Spleen (tissue), 7 donors: ENCODE results near the gene ADNP2.

Experiments used
- POLR2A ChIP-seq, 3 donors: fragments of 450-650 bp; IDR thresholded peaks; one replicate each; pipeline ENCODE4 v1.5.1; 2017; ENCODE audit warnings: antibody characterized with exemption in 3 of 3, mild to moderate bottlenecking in 1 of 3
- TF ChIP-seq, protein P1 (sequence below), 11 experiments: fragments of 200-600 bp in 7 of 11; fragments of 450-650 bp in 4 of 11; sonication (generic) in 4 of 11; IDR thresholded peaks in 8 of 11; conservative IDR thresholded peaks in 3 of 11; 1 replicate in 7 of 11; 2 replicates in 4 of 11; pipeline versions ENCODE4 v1.4.0 to v1.8.0; 2016 to 2021; ENCODE audit warnings: antibody characterized with exemption in 11 of 11, inconsistent platforms in 4 of 11, mild to moderate bottlenecking in 1 of 11
- donor health status: DM: no; HTN: no; CAD: no; lungs with moderate emphysema.
- donor health status: DM: no; HTN: no; CAD: no.
- donor health status: DM: no; HTN: no; CAD: no.

DNA sequence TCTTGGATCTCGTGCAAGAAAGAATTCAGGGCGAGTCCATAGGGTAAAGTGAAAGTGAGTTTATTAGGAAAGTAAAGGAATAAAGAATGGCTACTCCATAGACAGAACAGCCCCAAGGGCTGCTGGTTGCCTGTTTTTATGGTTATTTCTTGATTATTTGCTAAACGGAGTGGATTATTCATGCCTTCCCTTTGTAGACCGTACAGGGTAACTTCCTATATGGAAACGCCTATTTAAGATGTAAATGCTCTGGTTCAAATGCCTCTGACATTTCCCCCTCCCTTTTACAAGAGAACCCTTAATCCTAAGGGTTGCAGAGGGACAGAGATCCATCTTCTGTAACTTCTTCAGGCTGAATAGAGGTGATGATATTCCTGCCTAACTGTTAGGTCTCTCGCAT is 49.1 kb upstream of the ADNP2 start:
- TF ChIP-seq POLR2A (IDR thresholded peaks at IDR 0.05), result no peak
- TF ChIP-seq, protein P1, sequence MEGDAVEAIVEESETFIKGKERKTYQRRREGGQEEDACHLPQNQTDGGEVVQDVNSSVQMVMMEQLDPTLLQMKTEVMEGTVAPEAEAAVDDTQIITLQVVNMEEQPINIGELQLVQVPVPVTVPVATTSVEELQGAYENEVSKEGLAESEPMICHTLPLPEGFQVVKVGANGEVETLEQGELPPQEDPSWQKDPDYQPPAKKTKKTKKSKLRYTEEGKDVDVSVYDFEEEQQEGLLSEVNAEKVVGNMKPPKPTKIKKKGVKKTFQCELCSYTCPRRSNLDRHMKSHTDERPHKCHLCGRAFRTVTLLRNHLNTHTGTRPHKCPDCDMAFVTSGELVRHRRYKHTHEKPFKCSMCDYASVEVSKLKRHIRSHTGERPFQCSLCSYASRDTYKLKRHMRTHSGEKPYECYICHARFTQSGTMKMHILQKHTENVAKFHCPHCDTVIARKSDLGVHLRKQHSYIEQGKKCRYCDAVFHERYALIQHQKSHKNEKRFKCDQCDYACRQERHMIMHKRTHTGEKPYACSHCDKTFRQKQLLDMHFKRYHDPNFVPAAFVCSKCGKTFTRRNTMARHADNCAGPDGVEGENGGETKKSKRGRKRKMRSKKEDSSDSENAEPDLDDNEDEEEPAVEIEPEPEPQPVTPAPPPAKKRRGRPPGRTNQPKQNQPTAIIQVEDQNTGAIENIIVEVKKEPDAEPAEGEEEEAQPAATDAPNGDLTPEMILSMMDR (IDR thresholded peaks at IDR 0.05 in 8 of 11, conservative IDR thresholded peaks at IDR 0.05 in 3 of 11), result no peak
